Lower leg skin (tissue), 4 donors: ENCODE measurements around the gene DDRGK1. TPM values are rescaled to one million over a fixed set of nuclear protein-coding genes. Genes with fewer than 3 reads are reported as not detected.
"Not testable (repeated sequence)": the region's sequence is repeated elsewhere in the genome, so short reads cannot be mapped to it uniquely, and the experiment has no call there.

Experiments
- DNase-seq, 2 donors: peaks; one replicate each; pipeline ENCODE4 v3.0.0-alpha.2; 2019; ENCODE audit warnings: low spot score in 2 of 2
- H3K4me3 ChIP-seq: fragments of 200-600 bp; sonication (generic); 2 replicates; pipeline ENCODE4 v1.5.1; 2017; ENCODE audit warnings: mild to moderate bottlenecking, low read depth; ENCODE audit not compliant: poor library complexity, severe bottlenecking
- POLR2A ChIP-seq, 2 donors: fragments of 450-650 bp; IDR thresholded peaks; one replicate each; pipeline ENCODE4 v1.6.1; 2016 to 2017; ENCODE audit warnings: antibody characterized with exemption in 2 of 2, mild to moderate bottlenecking in 1 of 2, moderate library complexity in 1 of 2
- WGBS, 2 donors: methylation state at CpG; one replicate each; pipeline ENCODE4 v1.1.5; 2018; 5-methylcytosine and 5-hydroxymethylcytosine counted together
- intact Hi-C: fragments of 100-400 bp; cut with DNase I; formaldehyde crosslinking; loops from one replicate; pipeline ENCODE4 v1.15.0; 2023; ENCODE audit warnings: low total_unique reads
- total RNA-seq, 4 donors: library from RNA; depleted of rRNA; stranded (reverse); fragments of >200 nt; gene quantifications; one replicate each; pipeline ENCODE4 v1.1.0, GENCODE V29; 2016
- TF ChIP-seq, protein P1 (sequence below), 3 donors: fragments of 450-650 bp; IDR thresholded peaks; one replicate each; pipeline ENCODE4 v1.5.1; 2016; ENCODE audit warnings: antibody characterized with exemption in 3 of 3, mild to moderate bottlenecking in 3 of 3, moderate library complexity in 2 of 3

DDRGK1 gene
- total RNA-seq, 4 donors from 2014 or later, result 53.6 to 109 (median 89.0) TPM

DNA sequence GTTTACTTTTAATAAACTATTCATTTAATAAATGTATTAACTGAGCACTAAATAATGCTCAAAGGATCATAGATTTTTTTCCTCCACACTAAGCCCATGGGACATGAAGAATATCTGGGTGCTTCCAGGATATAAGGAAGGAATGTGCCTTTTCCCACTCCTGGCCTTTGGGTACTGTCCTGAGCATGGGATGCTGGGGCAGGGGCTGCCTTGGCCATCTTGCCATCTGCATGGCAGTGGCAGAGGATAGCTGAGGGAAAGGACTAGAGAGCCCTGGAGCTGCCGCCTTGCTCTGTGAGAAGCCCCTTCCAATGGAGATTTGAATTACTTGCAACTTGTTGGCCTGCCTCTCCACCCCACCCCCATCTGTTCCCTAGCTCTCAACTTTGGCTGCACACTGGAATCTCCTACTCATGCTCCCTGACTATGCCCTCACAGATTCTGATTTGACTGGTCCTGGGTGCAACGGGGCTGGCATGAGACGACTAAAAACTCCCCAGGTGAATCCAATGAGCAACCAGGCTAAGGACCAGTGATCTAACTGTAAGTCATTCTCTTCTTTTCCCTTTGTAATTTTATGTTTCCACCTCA is 15.6 kb downstream of the DDRGK1 start:
- DNase-seq, result no peak
- WGBS, 2 donors, result 78 to 82% methylated on average over 3 of the region's 3 CpGs
- no peak overlapping the region for H3K4me3 ChIP-seq
- TF ChIP-seq POLR2A (IDR thresholded peaks at IDR 0.05), result no peak
- TF ChIP-seq, protein P1, sequence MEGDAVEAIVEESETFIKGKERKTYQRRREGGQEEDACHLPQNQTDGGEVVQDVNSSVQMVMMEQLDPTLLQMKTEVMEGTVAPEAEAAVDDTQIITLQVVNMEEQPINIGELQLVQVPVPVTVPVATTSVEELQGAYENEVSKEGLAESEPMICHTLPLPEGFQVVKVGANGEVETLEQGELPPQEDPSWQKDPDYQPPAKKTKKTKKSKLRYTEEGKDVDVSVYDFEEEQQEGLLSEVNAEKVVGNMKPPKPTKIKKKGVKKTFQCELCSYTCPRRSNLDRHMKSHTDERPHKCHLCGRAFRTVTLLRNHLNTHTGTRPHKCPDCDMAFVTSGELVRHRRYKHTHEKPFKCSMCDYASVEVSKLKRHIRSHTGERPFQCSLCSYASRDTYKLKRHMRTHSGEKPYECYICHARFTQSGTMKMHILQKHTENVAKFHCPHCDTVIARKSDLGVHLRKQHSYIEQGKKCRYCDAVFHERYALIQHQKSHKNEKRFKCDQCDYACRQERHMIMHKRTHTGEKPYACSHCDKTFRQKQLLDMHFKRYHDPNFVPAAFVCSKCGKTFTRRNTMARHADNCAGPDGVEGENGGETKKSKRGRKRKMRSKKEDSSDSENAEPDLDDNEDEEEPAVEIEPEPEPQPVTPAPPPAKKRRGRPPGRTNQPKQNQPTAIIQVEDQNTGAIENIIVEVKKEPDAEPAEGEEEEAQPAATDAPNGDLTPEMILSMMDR (IDR thresholded peaks at IDR 0.05), result no peak
- intact Hi-C loops, result no loop called here

DNA sequence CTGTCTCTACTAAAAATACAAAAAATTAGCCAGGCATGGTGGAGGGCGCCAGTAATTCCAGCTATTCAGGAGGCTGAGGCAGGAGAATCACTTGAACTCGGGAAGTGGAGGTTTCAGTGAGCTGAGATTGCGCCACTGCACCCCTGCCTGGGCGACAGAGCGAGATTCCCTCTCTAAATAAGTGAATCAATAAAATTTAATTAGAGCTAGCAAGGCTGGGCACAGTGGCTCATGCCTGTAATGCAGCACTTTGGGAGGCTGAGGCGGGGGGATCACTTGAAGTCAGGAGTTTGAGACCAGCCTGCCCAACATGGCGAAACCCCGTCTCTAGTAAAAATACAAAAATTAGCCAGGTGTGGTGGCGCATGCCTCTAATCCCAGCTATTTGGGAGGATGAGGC is 16.6 kb downstream of the DDRGK1 start:
- H3K4me3 ChIP-seq, DNase-seq, intact Hi-C loops: not testable (repeated sequence)
- 95 to 96% methylated on average over 9 of the region's 9 CpGs for WGBS, 2 donors

DNA sequence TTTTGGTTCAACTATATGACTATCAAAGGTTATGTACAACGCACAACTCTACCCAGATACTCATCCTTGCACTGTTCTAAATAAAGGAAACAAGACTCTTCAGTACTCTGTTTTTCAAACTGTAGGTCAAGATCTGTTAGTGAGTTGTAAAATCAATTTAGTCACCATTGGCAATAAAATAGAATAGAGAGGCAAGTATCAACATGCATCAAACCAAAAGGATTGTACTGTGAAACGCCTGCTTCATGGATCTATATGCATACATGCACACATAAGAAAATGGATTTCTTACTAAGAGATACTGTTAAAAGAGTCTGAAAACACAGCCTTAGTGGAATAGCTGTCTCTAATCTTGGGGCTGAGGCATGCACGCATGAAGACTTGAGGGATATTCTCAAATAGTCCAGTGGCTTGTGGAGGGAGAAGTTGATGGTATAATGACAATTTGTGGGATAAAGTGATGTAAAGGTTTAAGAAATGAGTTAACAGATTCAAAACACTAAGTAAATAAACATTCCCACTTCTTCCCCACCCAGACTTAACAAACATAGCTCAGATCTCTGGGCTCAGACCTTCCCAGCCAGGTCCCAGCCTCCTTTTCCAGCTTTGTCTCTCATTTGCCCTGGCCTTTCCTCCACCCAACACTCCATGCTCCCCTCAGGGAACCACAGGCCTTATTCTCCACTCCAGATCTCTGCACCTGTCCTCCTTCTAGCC is 20.4 kb downstream of the DDRGK1 start:
- DNase-seq, result no peak
- H3K4me3 ChIP-seq, result no peak overlapping the region
- intact Hi-C loops, result no loop called here
- TF ChIP-seq, protein P1 (IDR thresholded peaks at IDR 0.05), result no peak
- TF ChIP-seq POLR2A (IDR thresholded peaks at IDR 0.05), result no peak
- WGBS, 2 donors, result 72 to 78% methylated on average over 3 of the region's 3 CpGs

DNA sequence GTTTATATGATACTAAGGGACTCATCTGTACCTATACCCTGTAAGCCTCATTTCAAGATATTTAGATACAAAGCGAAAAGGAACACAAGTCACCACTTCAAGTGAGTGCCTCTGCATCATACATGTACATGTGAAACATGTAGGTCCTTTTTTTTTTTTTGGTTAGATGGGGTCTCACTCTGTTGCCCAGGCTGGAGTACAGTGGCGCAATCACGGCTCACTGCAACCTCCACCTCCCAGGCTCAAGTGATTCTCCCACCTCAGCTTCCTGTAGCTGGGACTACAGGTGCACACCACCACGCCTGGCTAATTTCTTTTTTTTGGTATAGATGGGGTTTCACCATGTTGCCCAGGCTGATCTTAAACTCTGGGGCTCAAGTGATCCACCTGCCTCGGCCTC is 22.1 kb downstream of the DDRGK1 start:
- intact Hi-C loops, H3K4me3 ChIP-seq, DNase-seq: not testable (repeated sequence)
- WGBS, 2 donors, result 96 to 98% methylated on average over 5 of the region's 5 CpGs

DNA sequence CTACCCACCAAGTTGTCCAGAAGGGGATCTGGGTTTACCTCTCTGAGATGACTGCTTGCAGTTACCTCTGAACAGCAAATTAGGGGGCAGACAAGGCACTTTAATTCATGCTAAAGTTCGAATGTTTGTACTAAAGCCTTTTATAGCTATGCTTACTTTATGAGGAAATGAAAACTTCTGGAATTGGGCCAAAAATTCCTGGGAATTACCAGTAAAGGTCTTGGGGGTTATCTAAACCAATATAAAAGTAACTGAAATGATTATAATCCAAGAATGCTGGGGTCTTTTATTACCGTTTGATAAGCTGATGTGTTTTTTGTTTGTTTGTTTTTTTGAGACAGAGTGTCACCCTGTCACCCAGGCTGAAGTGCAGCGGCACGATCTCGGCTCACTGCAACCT is 23.2 kb downstream of the DDRGK1 start:
- no peak for TF ChIP-seq POLR2A (IDR thresholded peaks at IDR 0.05)
- TF ChIP-seq, protein P1 (IDR thresholded peaks at IDR 0.05), result no peak
- no peak overlapping the region for H3K4me3 ChIP-seq
- 71 to 77% methylated on average over 5 of the region's 5 CpGs for WGBS, 2 donors
- no peak for DNase-seq
- intact Hi-C loops, result no loop called here

DNA sequence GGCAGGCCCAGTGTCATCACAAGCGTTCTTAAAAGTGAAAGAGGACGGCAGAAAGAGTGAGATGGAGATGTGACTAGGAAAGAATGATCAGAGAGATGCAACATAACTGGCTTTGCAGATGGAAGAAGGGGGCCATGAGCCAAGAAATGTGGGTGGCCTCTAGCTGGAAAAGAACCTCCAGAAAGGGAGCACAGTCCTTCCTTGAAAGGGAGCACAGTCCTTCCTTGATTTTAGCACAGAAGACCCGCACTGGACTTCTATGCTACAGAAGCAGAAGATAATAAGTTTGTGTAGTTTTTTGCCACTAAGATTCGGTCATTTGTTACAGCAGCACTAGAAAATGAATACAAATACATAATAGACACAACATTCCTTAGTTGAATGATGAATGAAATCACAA is 24.2 kb downstream of the DDRGK1 start:
- H3K4me3 ChIP-seq, result no peak overlapping the region
- intact Hi-C loops, result no loop called here
- TF ChIP-seq, protein P1 (IDR thresholded peaks at IDR 0.05), result no peak
- no peak for TF ChIP-seq POLR2A (IDR thresholded peaks at IDR 0.05)
- DNase-seq, result no peak
- 68 to 89% methylated on average over 4 of the region's 4 CpGs for WGBS, 2 donors
